CD8-positive, alpha-beta memory T cell (primary cell): ENCODE results near the gene RGS14. TPM values are rescaled to one million over a fixed set of nuclear protein-coding genes. Genes with fewer than 3 reads are reported as not detected.

Source experiments
- CTCF ChIA-PET: fragments of 350-600 bp; sonication (Branson Sonifier 250); formaldehyde crosslinking; loops from one replicate; lab custom pipeline; 2021; ENCODE audit warnings: antibody characterized with exemption; lab: Charles Lee
- POLR2A ChIA-PET: fragments of 350-600 bp; sonication (Branson Sonifier 250); formaldehyde crosslinking; loops from one replicate; lab custom pipeline; 2021; ENCODE audit warnings: antibody characterized with exemption; lab: Charles Lee
- DNase-seq, 5 donors: peaks; one replicate each; pipeline versions ENCODE4 v3.0.0 to v3.0.0-alpha.2; 2020 to 2022; ENCODE audit warnings: mixed read lengths in 1 of 5
- H3K27ac ChIP-seq: one replicate; pipeline ENCODE4 v1.7.0; 2013; ENCODE audit warnings: low read depth, mild to moderate bottlenecking, low read length, moderate library complexity
- H3K27me3 ChIP-seq: 2 replicates; pipeline ENCODE4 v1.7.0; 2013; ENCODE audit warnings: low read length, mild to moderate bottlenecking; ENCODE audit not compliant: insufficient read depth, poor library complexity, severe bottlenecking
- H3K36me3 ChIP-seq: 2 replicates; pipeline ENCODE4 v1.7.0; 2013; ENCODE audit warnings: mild to moderate bottlenecking, low read length, moderate library complexity; ENCODE audit not compliant: insufficient read depth
- H3K4me1 ChIP-seq: 2 replicates; pipeline ENCODE4 v1.7.0; 2013; ENCODE audit warnings: mild to moderate bottlenecking, low read length, moderate library complexity; ENCODE audit not compliant: insufficient read depth
- H3K4me3 ChIP-seq: 2 replicates; pipeline ENCODE4 v1.7.0; 2013; ENCODE audit warnings: mild to moderate bottlenecking, low read length
- H3K9me3 ChIP-seq: 2 replicates; pipeline ENCODE4 v1.7.0; 2013; ENCODE audit warnings: mild to moderate bottlenecking, low read length
- H3K27ac Mint-ChIP-seq, 8 donors: one replicate each; pipeline ENCODE4 v1.8.0; 2020 to 2021; ENCODE audit warnings: mixed read lengths in 8 of 8, mild to moderate bottlenecking in 6 of 8, inconsistent platforms in 3 of 8, moderate library complexity in 3 of 8
- H3K27me3 Mint-ChIP-seq, 2 donors: one replicate each; pipeline ENCODE4 v1.8.0; 2020 to 2021; ENCODE audit warnings: mixed read lengths in 2 of 2, mild to moderate bottlenecking in 1 of 2, moderate library complexity in 1 of 2
- H3K36me3 Mint-ChIP-seq, 3 donors: one replicate each; pipeline ENCODE4 v1.8.0; 2020 to 2021; ENCODE audit warnings: mixed read lengths in 3 of 3, inconsistent platforms in 1 of 3, mild to moderate bottlenecking in 1 of 3
- H3K4me1 Mint-ChIP-seq, 3 donors: one replicate each; pipeline ENCODE4 v1.8.0; 2020 to 2021; ENCODE audit warnings: mixed read lengths in 3 of 3, inconsistent platforms in 1 of 3, mild to moderate bottlenecking in 1 of 3
- H3K4me3 Mint-ChIP-seq, 7 donors: one replicate each; pipeline ENCODE4 v1.8.0; 2020 to 2021; ENCODE audit warnings: mixed read lengths in 7 of 7, mild to moderate bottlenecking in 6 of 7, moderate library complexity in 4 of 7, inconsistent platforms in 2 of 7
- H3K9me3 Mint-ChIP-seq, 5 donors: one replicate each; pipeline ENCODE4 v1.8.0; 2020 to 2022; ENCODE audit warnings: mixed read lengths in 5 of 5, mild to moderate bottlenecking in 3 of 5, moderate library complexity in 2 of 5, inconsistent platforms in 1 of 5
- polyA plus RNA-seq: library from polyadenylated mRNA; unstranded; fragments of 300-500 nt; fragmentation: Illumina TruSeq; gene quantifications from one replicate; pipeline ENCODE4 v1.2.3, GENCODE V29; 2021
- total RNA-seq, 2 experiments: library from RNA; stranded (reverse); gene quantifications; one replicate each; pipeline ENCODE4 v1.2.3, GENCODE V29; 2021

RGS14 gene
- total and polyA plus RNA-seq, 3 experiments from 2014 or later, result 60.5 to 83.5 (median 61.9) TPM

DNA sequence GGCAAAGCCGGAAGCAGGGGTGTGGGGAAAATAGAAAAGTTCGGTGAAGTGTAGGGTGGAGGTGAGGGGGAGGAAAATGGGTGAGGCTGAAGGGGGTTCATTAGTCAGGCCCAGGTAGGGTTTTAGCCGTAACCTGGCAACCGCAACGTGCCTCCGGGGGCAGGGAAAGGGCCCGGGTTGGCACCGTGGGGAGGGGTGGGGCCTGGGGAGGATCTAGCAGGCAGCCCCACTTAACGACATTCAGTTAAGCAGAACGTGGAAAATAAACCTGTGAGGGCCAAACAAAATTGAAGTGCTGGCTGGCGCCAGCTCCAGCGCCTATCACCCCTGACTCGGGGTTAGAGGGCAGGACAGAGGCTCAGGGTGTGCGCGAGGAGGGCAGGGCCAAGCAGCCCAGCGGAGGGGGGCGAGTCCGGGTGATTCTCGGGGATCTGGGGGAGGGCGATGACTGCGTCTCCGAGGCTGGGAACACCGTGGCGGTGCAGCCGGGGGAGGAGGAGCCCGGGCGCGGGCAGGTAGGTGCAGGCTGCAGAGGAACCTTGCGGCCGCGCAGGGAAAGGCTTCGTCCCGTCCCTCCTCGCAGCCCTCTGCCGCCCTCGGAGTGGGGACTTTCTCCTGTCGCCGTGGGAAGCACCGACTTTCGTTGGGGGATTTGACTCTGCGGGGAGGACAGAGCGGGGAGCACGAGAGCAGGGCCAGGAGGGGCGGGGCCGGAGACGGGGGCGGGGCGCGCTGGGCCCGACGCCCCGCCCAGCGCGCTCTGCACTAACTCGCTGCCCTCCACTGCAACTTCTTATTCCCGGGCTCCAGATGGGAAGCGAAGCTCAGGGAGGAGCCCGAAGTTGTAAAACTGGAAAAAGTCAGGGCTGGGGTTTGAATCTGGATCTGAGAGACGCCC lies 5.1 kb downstream of the RGS14 start:
- Histone ChIP-seq H3K4me3 (peak overlapping the region; percentile 47), H3K27me3 (no peaks in the 10 kb centered on the region), H3K27ac (peak overlapping the region; percentile 57), H3K4me1 (peaks cover 72% of the 10 kb centered on the region), H3K9me3 (no peaks in the 10 kb centered on the region), H3K36me3 (peaks cover 8% of the 10 kb centered on the region)
- POLR2A ChIA-PET, result interaction anchor here (0.7 kb wide), 1 partner anchor 27 kb away, joined by 3 read pairs; no protein-coding TSS in a partner anchor
- DNase-seq, result peak; percentile 59 to 78 (median 70)
- peaks cover 0 to 1% of the 10 kb centered on the region in 2 donors for H3K27me3 Mint-ChIP-seq
- H3K4me1 Mint-ChIP-seq, result peaks cover 60 to 76% (median 64%) of the 10 kb centered on the region in 3 donors
- H3K4me3 Mint-ChIP-seq, result peak overlapping the region; percentile 73 to 95 (median 83)
- H3K27ac Mint-ChIP-seq, result peak overlapping the region; percentile 75 to 97 (median 90)
- CTCF ChIA-PET, result interaction anchor here (1.2 to 12.7 kb wide), 6 partner anchors 7 to 41 kb away, joined by 4 to 136 read pairs (median 20); no protein-coding TSS in a partner anchor
- H3K36me3 Mint-ChIP-seq, result peaks cover 0 to 45% (median 3%) of the 10 kb centered on the region in 3 donors
- no peaks in the 10 kb centered on the region for H3K9me3 Mint-ChIP-seq

- Histone ChIP-seq H3K9me3 (no peaks in the 10 kb centered on the region), H3K4me3 (peak overlapping the region; percentile 31), H3K27me3 (no peaks in the 10 kb centered on the region), H3K4me1 (peaks cover 72% of the 10 kb centered on the region), H3K27ac (peak overlapping the region; percentile 57), H3K36me3 (peaks cover 15% of the 10 kb centered on the region)
- ChIA-PET CTCF (interaction anchor here (1.1 to 12.7 kb wide), 3 partner anchors 10 to 39 kb away, joined by 3 to 136 read pairs (median 6); no protein-coding TSS in a partner anchor), POLR2A (interaction anchor here (0.6 kb wide), 1 partner anchor 238 kb away, joined by 3 read pairs; no protein-coding TSS in a partner anchor)
- Mint-ChIP-seq H3K36me3 (peaks cover 4 to 51% (median 7%) of the 10 kb centered on the region in 3 donors), H3K4me1 (peaks cover 62 to 80% (median 67%) of the 10 kb centered on the region in 3 donors), H3K27ac (peak overlapping the region in 3 of 8 donors; percentile 27 to 75 (median 75)), H3K27me3 (peaks cover 0 to 1% of the 10 kb centered on the region in 2 donors), H3K9me3 (no peaks in the 10 kb centered on the region), H3K4me3 (peak overlapping the region; percentile 38 to 95 (median 83))
- no peak for DNase-seq
These were observed 5.8 kb downstream of the RGS14 start for GRCh38 chr5:177363565-177363964.

- H3K36me3 ChIP-seq, result peaks cover 21% of the 10 kb centered on the region
These were observed 6.6 kb downstream of the RGS14 start for GRCh38 chr5:177364159-177364962.

DNA sequence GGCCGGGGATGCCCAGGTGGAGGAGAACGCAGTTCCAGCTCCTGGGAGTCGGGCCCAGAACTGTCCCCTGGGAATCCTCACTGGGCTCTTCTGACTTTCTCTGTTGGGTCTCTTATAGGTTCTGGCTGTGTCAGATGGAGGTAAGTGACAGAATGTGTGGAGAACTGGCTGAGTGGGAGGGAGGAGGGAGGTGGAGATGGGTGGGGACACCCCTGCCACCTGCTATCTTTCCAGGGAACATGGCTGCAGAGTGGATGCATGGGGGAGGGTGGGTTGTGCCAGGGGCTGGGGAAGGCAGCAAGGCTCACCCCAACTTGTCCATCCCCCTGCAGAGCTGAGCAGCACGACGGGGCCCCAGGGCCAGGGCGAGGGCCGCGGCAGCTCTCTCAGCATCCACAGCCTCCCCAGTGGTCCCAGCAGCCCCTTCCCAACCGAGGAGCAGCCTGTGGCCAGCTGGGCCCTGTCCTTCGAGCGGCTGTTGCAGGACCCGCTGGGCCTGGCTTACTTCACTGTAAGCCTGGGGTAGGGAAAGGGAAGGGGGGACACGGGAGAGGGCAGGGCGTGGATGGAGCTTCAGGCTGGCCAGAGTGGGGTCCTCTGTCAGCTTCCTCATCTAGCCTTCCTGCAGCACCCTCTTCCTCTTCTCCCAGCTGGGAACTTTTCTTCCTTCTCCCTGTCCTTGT lies 8.3 kb downstream of the RGS14 start:
- no peaks in the 10 kb centered on the region for H3K27me3 ChIP-seq
- peak overlapping the region; percentile 70 for H3K27ac ChIP-seq
- no peaks in the 10 kb centered on the region for H3K9me3 Mint-ChIP-seq
- H3K36me3 Mint-ChIP-seq, result peaks cover 12 to 57% (median 13%) of the 10 kb centered on the region in 3 donors
- H3K4me3 ChIP-seq, result no peak overlapping the region
- H3K4me1 Mint-ChIP-seq, result peaks cover 55 to 77% (median 64%) of the 10 kb centered on the region in 3 donors
- ChIA-PET POLR2A (interaction anchor here (0.6 kb wide), 1 partner anchor 9 kb away, joined by 4 read pairs; no protein-coding TSS in a partner anchor), CTCF (interaction anchor here (1.0 to 12.7 kb wide), 4 partner anchors 9 to 92 kb away, joined by 3 to 136 read pairs (median 60); partner anchors contain the start of genes LMAN2 and RGS14)
- H3K4me3 Mint-ChIP-seq, result peak overlapping the region in 1 of 7 donors; percentile 15
- peaks cover 69% of the 10 kb centered on the region for H3K4me1 ChIP-seq
- DNase-seq, result no peak
- no peaks in the 10 kb centered on the region for H3K9me3 ChIP-seq
- H3K36me3 ChIP-seq, result peaks cover 31% of the 10 kb centered on the region
- H3K27ac Mint-ChIP-seq, result peak overlapping the region in 5 of 8 donors; percentile 26 to 97 (median 61)
- peaks cover 0 to 1% of the 10 kb centered on the region in 2 donors for H3K27me3 Mint-ChIP-seq

More at GRCh38 chr5:177364159-177364962, 6.6 kb downstream of the RGS14 start:
- ChIA-PET CTCF (interaction anchor here (0.6 to 12.7 kb wide), 7 partner anchors 9 to 91 kb away, joined by 3 to 136 read pairs (median 3); no protein-coding TSS in a partner anchor), POLR2A (interaction anchor here (0.6 kb wide), 1 partner anchor 239 kb away, joined by 3 read pairs; no protein-coding TSS in a partner anchor)
- Histone ChIP-seq H3K27ac (peak overlapping the region; percentile 11), H3K27me3 (no peaks in the 10 kb centered on the region), H3K4me1 (peaks cover 72% of the 10 kb centered on the region), H3K9me3 (no peaks in the 10 kb centered on the region), H3K4me3 (no peak overlapping the region)
- peak overlapping the region; percentile 28 to 75 (median 45) for H3K4me3 Mint-ChIP-seq
- peak overlapping the region in 7 of 8 donors; percentile 42 to 91 (median 68) for H3K27ac Mint-ChIP-seq
- peaks cover 60 to 80% (median 67%) of the 10 kb centered on the region in 3 donors for H3K4me1 Mint-ChIP-seq
- H3K36me3 Mint-ChIP-seq, result peaks cover 12 to 51% (median 14%) of the 10 kb centered on the region in 3 donors
- peaks cover 0 to 1% of the 10 kb centered on the region in 2 donors for H3K27me3 Mint-ChIP-seq
- no peak for DNase-seq
- H3K9me3 Mint-ChIP-seq, result no peaks in the 10 kb centered on the region

DNA sequence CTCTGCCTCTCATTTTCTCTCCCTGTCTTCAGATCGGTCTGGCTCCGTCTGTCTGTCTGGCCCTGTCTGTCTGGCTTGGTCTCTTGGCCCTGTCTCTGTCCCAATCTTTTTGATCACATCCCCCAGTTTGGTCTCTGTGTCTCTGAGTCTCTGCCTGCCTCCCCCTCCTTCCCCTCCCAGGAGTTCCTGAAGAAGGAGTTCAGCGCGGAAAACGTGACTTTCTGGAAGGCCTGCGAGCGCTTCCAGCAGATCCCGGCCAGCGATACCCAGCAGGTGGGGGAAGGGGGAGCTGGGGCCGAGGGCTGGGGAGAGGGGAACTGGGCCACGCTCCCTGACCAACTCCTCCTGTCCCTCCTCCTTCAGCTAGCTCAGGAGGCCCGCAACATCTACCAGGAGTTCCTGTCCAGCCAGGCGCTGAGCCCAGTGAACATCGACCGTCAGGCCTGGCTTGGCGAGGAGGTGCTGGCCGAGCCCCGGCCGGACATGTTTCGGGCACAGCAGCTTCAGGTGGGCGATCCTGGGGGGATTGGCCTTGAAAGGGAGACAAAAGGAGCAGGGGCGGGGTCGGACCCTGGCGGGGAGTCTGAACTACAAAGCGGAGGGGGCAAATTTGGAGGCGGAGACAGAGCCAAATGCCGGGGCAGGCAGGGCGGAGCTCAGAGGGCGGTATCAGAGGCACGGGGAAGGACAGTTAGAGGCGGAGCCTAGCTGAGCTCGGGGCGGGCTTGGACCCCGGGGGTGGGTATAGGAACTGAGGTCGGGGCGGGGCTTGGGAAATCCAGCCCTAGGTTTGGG lies 9.0 kb downstream of the RGS14 start:
- Histone ChIP-seq H3K4me3 (no peak overlapping the region), H3K27ac (peak overlapping the region; percentile 70), H3K27me3 (no peaks in the 10 kb centered on the region), H3K36me3 (peaks cover 33% of the 10 kb centered on the region), H3K9me3 (no peaks in the 10 kb centered on the region), H3K4me1 (peaks cover 68% of the 10 kb centered on the region)
- Mint-ChIP-seq H3K4me3 (peak overlapping the region in 1 of 7 donors; percentile 15), H3K36me3 (peaks cover 13 to 63% (median 15%) of the 10 kb centered on the region in 3 donors), H3K9me3 (no peaks in the 10 kb centered on the region), H3K27ac (peak overlapping the region in 4 of 8 donors; percentile 52 to 97 (median 73)), H3K27me3 (peaks cover 0 to 1% of the 10 kb centered on the region in 2 donors), H3K4me1 (peaks cover 52 to 77% (median 63%) of the 10 kb centered on the region in 3 donors)
- ChIA-PET POLR2A (interaction anchor here (0.6 kb wide), 1 partner anchor 8 kb away, joined by 4 read pairs; no protein-coding TSS in a partner anchor), CTCF (interaction anchor here (0.9 to 12.7 kb wide), 4 partner anchors 10 to 91 kb away, joined by 3 to 136 read pairs (median 62); partner anchors contain the start of genes LMAN2 and RGS14)
- DNase-seq, result no peak

DNA sequence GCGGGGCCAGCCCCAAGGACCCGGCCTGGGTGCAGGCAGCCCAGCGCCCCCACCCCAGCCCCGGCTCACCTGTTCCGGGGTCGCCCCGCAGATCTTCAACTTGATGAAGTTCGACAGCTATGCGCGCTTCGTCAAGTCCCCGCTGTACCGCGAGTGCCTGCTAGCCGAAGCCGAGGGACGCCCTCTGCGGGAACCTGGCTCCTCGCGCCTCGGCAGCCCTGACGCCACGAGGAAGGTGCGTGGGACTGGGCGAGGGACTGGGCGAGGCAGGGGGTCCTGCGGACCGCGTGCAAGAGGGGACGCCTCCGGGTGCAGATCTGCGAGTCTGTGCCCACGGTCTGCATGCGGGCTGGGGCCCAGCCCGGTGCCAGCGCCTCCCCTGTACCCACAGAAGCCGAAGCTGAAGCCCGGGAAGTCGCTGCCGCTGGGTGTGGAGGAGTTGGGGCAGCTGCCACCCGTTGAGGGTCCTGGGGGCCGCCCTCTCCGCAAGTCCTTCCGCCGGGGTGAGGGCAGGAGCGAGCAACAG lies 9.7 kb downstream of the RGS14 start:
- ChIA-PET CTCF (interaction anchor here (0.9 to 12.7 kb wide), 5 partner anchors 11 to 90 kb away, joined by 3 to 136 read pairs (median 64); partner anchors contain the start of genes LMAN2 and RGS14), POLR2A (no interaction called here)
- Histone ChIP-seq H3K27me3 (no peaks in the 10 kb centered on the region), H3K4me1 (peaks cover 68% of the 10 kb centered on the region), H3K4me3 (no peak overlapping the region), H3K9me3 (no peaks in the 10 kb centered on the region), H3K36me3 (peaks cover 39% of the 10 kb centered on the region), H3K27ac (peak overlapping the region; percentile 70)
- Mint-ChIP-seq H3K27me3 (peaks cover 0 to 1% of the 10 kb centered on the region in 2 donors), H3K4me1 (peaks cover 52 to 77% (median 63%) of the 10 kb centered on the region in 3 donors), H3K36me3 (peaks cover 13 to 66% (median 15%) of the 10 kb centered on the region in 3 donors), H3K9me3 (no peaks in the 10 kb centered on the region), H3K4me3 (no peak overlapping the region), H3K27ac (peak overlapping the region in 1 of 8 donors; percentile 47)
- DNase-seq, result no peak
